Amniotic epithelial cell (primary cell): ENCODE measurements around the gene WNK1.

Experiments used
- DNase-seq: peaks from one replicate; pipeline ENCODE4 v3.0.0-alpha.2; 2010; ENCODE audit warnings: low read depth

Gene WNK1

DNA sequence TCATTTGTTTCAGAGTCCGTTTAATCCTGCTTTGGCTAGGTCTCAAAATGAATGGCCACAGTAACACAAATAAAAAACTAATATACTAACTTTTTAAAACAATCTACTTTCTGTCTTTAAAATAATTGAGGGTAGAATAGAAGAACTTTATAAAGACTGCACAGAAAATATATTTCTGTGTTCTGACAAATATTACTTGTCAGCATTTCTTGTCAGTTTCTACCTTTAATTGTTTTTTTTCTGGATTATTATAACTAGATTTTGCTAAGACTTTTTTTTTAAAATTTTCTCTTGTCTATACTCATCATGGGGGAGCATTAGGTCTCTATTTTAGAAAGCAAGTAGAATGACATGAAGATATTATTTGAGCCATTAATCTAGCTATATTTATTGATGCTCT, 110.9 kb downstream of the WNK1 start:
- DNase-seq: no peak

DNA sequence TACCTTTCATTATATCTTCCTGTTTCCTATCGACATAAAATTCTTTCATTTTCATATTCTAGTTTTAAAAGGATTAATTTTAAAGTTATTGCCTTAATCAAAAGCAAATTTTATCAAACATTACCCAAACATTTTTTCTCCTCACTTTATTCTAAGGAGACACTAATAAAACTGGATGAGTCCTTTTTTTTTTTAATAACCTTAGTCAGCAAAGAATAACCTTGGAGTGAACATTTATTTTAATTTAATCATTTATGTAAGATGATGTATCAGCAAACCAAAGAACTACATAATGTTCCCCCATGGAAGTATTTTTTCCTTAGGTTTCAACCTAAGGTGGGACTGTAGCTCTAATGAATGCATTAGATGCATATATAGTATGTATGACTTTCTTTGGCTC, 113.2 kb downstream of the WNK1 start:
- no peak for DNase-seq

- DNase-seq: no peak
These were observed 115.5 kb downstream of the WNK1 start for GRCh38 chr12:867905-868304.

DNA sequence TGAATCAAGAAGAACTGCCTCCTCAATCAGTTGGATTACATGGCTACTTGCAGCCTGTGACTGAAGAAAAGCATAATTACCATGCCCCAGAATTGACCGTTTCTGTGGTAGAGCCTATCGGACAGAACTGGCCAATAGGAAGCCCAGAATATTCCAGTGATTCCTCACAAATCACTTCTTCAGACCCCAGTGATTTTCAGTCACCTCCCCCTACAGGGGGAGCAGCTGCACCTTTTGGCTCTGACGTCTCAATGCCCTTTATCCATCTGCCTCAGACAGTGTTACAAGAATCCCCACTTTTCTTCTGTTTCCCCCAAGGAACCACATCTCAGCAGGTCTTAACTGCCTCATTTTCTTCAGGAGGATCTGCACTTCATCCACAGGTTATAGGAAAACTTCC, 116.3 kb downstream of the WNK1 start:
- no peak for DNase-seq

DNA sequence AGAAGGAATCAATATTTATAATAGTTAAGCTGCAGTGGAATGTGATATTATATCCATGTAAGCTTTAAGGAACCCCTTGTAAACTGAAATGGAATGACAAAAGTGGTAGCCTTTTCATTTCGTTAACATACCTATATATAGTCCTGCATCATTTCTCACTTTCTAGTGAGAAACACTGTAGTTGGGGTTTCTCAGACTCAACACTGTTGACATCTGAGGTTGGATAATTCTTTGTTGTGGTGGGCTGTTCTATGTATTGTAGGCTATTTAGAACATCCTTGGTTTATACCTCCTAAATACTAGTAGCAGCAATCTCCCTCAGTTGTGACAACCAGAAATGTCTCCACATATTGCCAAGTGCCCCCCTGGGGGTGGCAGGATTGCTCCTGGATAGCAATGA, 118.0 kb downstream of the WNK1 start:
- DNase-seq: no peak

GRCh38 chr12:873954-874353, 121.6 kb downstream of the WNK1 start:
- DNase-seq: peak; percentile 29

DNA sequence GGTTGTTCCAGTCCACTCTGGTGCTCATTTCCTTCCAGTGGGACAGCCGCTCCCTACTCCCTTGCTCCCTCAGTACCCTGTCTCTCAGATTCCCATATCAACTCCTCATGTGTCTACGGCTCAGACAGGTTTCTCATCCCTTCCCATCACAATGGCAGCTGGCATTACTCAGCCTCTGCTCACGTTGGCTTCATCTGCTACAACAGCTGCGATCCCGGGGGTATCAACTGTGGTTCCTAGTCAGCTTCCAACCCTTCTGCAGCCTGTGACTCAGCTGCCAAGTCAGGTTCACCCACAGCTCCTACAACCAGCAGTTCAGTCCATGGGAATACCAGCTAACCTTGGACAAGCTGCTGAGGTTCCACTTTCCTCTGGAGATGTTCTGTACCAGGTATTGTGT, 127.3 kb downstream of the WNK1 start:
- DNase-seq: peak; percentile 74

- DNase-seq: no peak
These were observed 128.3 kb downstream of the WNK1 start for GRCh38 chr12:880656-881055.

DNA sequence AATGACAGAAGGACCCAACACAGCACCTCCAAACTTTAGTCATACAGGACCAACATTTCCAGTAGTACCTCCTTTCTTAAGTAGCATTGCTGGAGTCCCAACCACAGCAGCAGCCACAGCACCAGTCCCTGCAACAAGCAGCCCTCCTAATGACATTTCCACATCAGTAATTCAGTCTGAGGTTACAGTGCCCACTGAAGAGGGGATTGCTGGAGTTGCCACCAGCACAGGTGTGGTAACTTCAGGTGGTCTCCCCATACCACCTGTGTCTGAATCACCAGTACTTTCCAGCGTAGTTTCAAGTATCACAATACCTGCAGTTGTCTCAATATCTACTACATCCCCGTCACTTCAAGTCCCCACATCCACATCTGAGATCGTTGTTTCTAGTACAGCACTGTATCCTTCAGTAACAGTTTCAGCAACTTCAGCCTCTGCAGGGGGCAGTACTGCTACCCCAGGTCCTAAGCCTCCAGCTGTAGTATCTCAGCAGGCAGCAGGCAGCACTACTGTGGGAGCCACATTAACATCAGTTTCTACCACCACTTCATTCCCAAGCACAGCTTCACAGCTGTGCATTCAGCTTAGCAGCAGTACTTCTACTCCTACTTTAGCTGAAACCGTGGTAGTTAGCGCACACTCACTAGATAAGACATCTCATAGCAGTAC, 132.5 kb downstream of the WNK1 start:
- no peak for DNase-seq

DNA sequence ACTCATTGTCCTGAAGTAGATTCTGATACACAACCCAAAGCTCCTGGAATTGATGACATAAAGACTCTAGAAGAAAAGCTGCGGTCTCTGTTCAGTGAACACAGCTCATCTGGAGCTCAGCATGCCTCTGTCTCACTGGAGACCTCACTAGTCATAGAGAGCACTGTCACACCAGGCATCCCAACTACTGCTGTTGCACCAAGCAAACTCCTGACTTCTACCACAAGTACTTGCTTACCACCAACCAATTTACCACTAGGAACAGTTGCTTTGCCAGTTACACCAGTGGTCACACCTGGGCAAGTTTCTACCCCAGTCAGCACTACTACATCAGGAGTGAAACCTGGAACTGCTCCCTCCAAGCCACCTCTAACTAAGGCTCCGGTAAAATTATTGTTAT, 133.3 kb downstream of the WNK1 start:
- DNase-seq: no peak

- no peak for DNase-seq
These were observed 133.8 kb downstream of the WNK1 start for GRCh38 chr12:886206-886605.

- DNase-seq: no peak
These were observed 141.8 kb downstream of the WNK1 start for GRCh38 chr12:894226-894625.

GRCh38 chr12:896031-896430, 143.7 kb downstream of the WNK1 start:
- DNase-seq: no peak

DNA sequence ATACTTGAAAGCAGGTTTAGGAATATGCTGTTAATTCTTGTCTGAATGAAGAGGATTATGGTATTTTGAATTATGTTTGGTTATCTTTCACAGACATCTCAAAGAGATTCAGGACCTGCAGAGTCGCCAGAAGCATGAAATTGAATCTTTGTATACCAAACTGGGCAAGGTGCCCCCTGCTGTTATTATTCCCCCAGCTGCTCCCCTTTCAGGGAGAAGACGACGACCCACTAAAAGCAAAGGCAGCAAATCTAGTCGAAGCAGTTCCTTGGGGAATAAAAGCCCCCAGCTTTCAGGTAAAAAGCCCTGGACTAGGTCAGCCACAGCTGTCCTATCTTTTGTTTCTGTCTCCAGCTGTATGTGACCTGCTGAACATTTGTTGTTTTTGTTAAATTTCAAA, 145.0 kb downstream of the WNK1 start:
- no peak for DNase-seq

DNA sequence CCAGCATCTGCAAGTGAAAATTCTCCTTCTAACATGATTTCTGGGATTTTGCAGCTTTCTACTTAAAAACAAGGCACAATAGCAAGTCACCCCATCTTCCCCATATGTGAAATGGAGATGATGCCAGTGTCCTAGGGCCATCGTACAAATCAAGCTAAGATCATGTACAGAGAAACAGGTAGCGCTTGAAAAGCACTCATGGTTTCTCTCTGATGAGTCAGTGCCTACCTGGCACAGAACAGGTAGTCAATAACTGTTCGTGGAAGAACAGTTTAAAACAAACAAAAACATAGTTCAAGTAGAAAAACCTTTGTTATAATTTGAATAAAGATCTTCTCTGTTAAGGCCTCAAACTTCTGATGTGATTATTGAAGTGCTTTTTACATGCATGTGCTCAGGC, 150.2 kb downstream of the WNK1 start:
- no peak for DNase-seq

GRCh38 chr12:903055-903454, 150.7 kb downstream of the WNK1 start:
- no peak for DNase-seq

- no peak for DNase-seq
These were observed 151.6 kb downstream of the WNK1 start for GRCh38 chr12:904010-904414.

GRCh38 chr12:905261-906031, 153.1 kb downstream of the WNK1 start:
- no peak for DNase-seq

DNA sequence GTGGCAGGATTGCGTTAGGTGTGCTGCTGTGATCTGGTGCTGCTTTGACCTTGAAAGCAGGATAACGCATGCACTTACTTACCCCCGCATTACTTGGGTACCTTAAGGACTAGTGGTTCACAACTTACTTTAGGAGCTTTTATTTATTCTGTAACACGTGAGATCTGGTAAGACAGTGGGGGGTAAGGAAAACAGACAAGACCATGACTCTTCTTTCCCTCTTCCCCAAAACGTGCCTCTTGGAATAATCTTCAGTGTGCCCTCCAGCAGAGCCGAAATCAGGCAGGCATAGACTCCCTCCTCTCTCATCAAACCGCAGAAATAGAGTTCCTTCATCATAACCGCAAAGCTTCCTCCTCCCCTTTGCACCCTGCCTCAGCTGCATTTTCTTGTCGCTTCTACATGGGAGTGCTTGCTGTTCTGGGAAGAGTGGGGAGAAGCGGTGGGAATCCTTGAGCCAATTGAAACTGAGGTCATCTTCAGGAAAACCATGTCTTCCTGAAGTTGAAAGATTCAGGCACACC, 153.7 kb downstream of the WNK1 start:
- DNase-seq: no peak

DNA sequence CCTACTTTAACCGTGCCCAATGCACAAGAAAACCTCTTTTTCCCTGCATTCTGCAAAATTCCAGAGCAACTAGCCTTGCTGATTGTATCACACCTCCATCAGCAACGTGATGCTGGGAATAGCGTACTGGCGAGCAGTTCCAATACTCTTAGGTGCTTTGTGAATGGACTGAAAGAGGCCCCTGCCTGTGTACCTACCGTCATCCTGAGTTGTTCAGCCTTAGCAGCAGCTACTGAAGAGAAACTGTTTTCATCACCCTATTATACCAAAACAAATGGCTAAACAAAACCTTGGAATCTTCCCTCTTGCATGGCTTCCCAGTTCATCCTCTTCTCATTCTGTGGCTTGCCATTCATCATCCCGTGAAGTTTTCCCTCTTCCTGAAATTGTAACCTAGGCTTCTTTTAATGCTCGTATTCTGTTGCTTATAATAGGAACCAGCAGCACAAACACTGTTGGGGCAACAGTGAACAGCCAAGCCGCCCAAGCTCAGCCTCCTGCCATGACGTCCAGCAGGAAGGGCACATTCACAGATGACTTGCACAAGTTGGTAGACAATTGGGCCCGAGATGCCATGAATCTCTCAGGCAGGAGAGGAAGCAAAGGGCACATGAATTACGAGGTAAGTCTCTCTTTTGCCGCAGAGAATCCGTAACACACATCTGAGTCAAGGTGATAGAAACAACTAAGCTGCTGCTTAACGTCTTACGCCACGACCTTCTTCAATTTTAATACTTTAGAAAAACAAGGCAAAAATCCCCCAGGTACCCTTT, 155.2 kb downstream of the WNK1 start:
- no peak for DNase-seq

- no peak for DNase-seq
These were observed 157.5 kb downstream of the WNK1 start for GRCh38 chr12:909861-910260.

GRCh38 chr12:910416-910815, 158.0 kb downstream of the WNK1 start:
- DNase-seq: no peak
